ENCODE measurements around the gene KDM7A.

Gene KDM7A

DNA sequence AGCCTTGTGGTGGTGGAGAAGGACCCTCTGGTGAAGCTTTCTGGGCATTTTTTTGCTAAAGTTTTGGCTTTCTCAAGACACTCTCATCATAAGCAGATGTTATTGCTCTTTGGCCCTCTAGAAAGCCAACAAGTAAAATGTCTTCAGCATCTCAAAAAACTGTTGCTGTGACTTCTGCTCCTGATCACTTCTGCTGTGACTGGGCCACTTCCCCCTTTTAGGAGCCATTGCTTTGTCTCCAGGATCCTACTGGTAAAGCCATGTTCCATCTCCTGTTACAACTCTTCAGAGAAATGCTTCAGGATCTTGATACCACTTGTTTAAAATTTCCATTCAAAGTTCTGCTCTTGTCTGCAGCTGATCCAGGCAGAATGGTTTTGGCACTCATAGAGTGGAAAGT lies 125.0 kb downstream of the KDM7A start:
- no peak for DNase-seq

DNA sequence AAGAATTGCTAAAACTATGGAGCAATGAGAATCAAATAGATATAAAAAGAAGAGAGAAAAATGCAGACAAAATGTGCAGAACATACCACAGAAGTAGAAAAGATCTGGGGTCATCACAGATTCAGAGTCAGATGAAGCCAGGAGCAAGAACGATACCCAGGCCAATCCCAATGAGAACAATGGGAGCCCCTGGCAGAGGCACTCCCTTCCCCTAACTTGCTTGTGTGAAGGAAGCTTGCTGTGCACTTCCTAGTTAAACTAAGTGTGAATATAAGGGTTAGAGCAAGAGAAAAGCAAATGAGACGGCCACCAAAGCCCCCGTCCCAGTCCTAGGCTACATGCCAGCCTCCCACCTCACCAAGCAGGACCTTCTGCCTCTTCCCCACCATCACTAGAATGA lies 126.7 kb downstream of the KDM7A start:
- no peak for DNase-seq

DNA sequence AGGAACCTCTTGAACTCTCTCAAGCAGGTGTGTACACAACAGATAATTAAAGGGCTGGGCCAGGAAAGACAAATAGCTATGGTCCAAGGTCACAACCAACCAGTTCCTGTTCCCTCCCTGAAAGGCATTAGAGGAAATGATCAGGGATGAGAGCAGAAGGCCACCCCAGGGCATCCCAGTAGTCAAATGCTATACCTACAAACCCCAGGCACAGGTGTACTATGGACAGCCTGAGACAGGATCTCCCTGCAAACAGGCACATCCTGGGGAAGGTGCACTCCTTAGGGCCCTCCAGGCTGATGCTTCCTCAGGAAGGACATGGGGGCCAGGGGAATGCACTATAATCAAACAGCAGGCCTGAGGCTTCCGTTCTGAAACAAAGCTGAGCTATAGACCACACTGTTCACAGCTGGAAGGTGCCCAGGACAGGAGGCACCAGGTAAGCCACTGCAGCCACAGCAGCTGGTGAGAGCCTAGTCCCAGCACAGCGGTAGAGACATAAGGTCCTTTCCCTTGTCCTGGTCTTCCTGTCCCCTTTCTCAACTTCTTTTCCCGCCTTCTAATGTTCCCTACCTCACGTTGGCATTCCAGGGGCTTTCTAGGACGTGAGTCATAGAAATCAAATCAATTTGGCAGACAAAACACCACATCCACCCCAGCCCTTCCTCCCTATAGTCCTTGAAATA lies 127.3 kb downstream of the KDM7A start:
- peak; percentile 7 for DNase-seq

GRCh38 chr7:140048989-140049338 lies 127.8 kb downstream of the KDM7A start:
- DNase-seq: no peak

- no peak for DNase-seq
Measured at GRCh38 chr7:140048138-140048537, 128.6 kb downstream of the KDM7A start.

DNA sequence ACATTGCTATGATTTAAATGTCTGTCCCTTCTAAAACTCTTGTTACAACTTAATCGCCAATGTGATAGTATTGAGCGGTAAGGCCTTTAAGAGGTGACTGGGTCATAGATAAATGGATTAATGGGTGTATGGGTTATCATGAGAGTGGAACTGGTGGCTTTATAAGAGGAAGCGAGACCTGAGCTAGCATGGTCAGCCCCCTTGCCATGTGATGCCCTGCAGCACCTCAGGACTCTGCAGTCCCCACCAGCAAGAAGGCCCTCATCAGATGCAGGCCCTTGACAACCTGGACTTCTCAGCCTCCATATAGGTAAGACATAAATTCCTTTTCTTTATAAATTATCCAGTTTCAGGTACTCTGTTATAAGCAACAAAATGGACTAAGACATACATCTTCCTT lies 129.6 kb downstream of the KDM7A start:
- DNase-seq: no peak

- DNase-seq: no peak
Measured at GRCh38 chr7:140045697-140046096, 131.1 kb downstream of the KDM7A start.

- no peak for DNase-seq
Measured at GRCh38 chr7:140044251-140044650, 132.5 kb downstream of the KDM7A start.

- no peak for DNase-seq
Measured at GRCh38 chr7:140042386-140042670, 134.5 kb downstream of the KDM7A start.

DNA sequence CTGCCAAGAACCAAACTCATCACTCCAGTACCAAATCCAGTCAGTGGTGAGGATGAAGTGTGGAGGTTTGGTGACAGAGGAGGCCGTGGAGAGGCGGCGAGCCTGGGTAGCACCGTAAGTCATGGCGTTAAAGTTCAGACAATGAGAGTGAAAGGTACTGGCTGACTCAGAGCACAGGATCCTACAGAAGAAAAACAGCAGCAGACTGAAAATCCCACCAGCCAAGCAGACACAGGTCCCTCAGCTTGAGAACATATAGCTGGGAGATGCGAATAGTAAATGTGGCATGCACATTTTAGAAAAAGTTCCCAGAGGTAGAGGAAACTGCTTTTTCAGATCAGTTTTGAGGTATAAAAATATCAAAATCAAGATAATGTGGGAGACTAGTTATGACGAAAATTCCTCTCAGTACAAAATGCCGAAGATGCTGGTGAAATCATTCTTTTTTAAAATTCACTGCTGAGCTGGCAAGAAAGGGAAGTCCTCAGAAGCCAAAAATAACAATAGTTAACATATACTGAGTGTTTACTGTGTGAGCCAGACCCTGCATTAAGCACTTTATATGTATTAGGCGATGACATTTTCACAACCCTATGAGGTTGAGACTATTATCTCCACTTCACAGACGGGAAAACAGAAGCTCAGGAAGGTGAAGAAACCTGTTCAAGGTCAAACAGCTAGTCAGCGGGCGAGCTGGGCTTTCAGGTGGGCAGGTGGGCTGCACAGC lies 135.0 kb downstream of the KDM7A start:
- no peak for DNase-seq

DNA sequence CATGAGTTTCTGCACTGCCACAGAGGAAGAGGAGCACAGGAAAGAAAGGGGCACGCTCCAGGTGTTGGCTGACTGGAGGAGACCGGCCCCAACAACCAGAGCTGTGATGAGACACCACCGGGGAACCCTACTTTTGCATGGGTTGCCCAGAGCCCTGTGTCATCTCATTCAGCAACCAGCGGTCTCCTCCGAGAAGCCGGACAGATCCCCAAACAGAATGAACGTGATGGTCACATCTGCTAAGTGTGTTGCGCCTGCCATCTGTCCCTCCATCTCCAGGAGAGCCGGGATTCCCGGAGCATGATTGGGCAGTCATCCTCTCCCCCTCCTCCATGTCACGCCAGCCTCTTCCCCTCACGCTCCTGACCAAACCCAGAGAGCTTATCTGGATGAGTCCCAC lies 136.9 kb downstream of the KDM7A start:
- no peak for DNase-seq

DNA sequence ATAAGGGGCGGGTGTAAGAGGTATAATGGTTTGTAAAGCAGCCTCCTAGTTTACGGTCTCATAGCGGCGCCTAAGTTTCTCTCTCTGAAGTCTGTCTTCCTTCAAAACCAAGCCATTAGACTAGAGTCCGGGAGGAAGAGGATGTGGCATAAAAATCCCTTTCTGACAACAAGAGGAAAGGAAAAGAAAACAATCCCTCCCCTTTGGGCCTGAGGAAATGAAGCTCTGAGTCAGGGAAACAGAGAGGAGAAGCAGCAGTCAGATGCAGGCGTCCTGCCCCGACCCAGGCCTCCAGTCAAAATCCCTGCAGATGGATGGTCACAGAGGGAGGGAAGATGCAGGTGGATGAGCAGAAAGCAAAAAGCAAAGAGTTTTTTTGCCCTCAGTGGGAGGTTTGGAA lies 137.7 kb downstream of the KDM7A start:
- no peak for DNase-seq

DNA sequence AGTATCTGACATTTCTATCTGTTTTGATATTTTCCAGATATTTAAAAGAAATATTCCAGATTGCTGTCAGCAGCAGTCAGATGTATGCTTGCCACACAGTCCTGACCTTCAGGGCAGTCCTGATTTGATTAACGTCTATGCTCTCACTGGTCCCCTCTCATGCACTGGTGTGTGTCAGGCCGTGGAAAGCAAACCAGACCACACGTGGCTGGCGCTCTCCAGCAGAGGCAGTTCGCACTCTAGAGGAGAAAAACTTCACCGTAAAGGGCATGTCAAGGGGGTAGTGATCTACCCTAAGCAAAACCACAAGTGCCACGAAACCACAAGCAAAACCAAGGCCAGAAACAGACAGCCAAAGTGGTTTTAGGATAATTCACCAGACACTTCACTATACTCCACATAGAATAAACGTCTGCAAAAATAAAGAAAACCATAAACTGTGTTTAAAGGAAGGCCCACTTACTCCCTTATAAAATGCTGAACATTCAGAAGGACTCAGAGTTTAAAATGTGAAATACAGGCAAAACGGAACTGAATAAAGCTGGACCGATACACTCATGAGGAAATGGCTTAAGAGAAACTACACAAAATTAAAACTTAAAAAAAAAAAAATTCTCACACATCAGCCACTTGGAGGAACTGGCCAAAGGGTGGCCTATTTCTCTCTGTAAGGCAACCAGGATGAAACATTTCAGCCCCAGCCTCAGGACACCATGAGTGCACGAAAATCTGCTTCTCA lies 140.4 kb downstream of the KDM7A start:
- no peak for DNase-seq

GRCh38 chr7:140035400-140036223 lies 141.2 kb downstream of the KDM7A start:
- no peak for DNase-seq
